AG04450 (cell line): ENCODE data around the gene ALOX15B. TPM values are rescaled to one million over a fixed set of nuclear protein-coding genes. Genes with fewer than 3 reads are reported as not detected.

Source experiments
- CTCF ChIA-PET: fragments of 300-600, 350-600 bp; formaldehyde crosslinking; extraction: SDS; loops from one replicate; lab custom pipeline; 2022; ENCODE audit warnings: antibody characterized with exemption, inconsistent platforms; lab: Charles Lee
- POLR2A ChIA-PET: fragments of 350-600 bp; formaldehyde crosslinking; extraction: SDS; loops from one replicate; lab custom pipeline; 2021; ENCODE audit warnings: antibody characterized with exemption, inconsistent platforms; lab: Yijun Ruan, JAX
- DNase-seq: peaks from one replicate; pipeline ENCODE4 v3.0.0-alpha.2; 2011; ENCODE audit warnings: low read depth, low spot score
- H3K27ac ChIP-seq: one replicate; pipeline ENCODE4 v1.5.1; 2012; ENCODE audit warnings: low read depth, low read length, control low read depth
- H3K27me3 ChIP-seq: one replicate; pipeline ENCODE4 v1.6.0; 2012; ENCODE audit warnings: low read length; ENCODE audit not compliant: control insufficient read depth, insufficient read depth
- H3K4me3 ChIP-seq: 2 replicates; pipeline ENCODE4 v1.5.1; 2011; ENCODE audit warnings: mild to moderate bottlenecking, low read depth, low read length, control low read depth
- H3K9me3 ChIP-seq: 2 replicates; pipeline ENCODE4 v1.5.1; 2012; ENCODE audit warnings: low read length; ENCODE audit not compliant: control insufficient read depth, insufficient read depth
- polyA plus RNA-seq: library from polyadenylated mRNA; depleted of rRNA; stranded (reverse); fragments of >200 nt; gene quantifications from 2 replicates; pipeline ENCODE4 v1.2.3, GENCODE V29; 2011
- TF ChIP-seq, protein P1 (sequence below): IDR thresholded peaks from 2 replicates; pipeline ENCODE4 v1.5.1; 2011; ENCODE audit warnings: low read depth, low read length, control low read depth, inconsistent platforms

ALOX15B gene
- polyA plus RNA-seq, 1 experiment: not detected

DNA sequence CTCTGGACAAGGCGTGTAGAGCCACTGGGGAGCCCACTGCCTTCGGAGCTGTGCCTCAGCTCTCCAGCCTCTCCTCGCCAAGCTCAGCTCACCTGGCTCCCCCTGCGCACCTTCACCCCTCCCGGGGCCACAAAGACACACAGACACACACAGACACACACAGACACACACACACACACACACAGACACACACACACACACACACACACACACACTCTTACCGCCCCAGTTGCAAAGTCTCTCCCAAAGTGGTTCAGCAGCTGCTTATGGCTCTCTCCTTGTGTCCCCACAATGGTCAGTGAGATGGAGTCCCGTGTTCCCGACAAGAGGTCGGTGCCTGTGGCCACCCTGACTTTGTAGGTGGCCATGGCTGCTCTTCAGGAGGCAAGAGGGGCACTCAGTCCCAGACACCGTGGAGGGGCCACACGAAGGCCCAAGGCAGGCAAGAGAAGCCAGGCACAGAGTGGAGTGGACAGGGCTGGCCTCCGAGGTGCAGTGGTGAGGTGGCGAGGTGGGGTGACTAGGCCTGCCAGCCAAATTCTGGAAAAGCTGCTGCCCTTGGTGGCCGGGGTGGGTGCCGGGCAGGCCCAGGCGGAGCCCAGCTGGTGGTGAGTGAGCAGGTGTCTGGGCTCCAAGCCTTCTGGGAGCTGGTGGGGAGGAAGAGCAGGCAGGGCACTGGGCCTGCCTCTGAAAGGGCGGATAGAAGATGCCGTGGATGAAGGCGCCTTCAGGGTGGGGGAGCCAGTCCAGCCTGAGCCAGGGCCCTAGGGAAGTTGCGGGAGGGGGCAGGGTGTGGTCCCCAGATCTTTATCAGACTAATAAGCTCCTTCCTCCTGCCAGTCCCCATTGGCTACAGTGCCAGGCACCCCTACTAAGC, 48.5 kb downstream of the ALOX15B start, which contains the start of gene ALOX12B:
Gene ALOX12B, minus strand, starts transcription at position 642 of the 877 bp plus-strand sequence. Its CDS starts 274 bp downstream, at position 368.
- Histone ChIP-seq H3K9me3 (no peaks in the 10 kb centered on the region), H3K4me3 (no peak within 1 kb of the TSS), H3K27me3 (peaks cover 52% of the 10 kb centered on the region), H3K27ac (no peak within 1 kb of the TSS)
- CTCF ChIA-PET: interaction anchor here (1.6 kb wide), 1 partner anchor 31 kb away, joined by 3 read pairs; the partner anchor contains the start of gene ALOXE3
- TF ChIP-seq, protein P1, sequence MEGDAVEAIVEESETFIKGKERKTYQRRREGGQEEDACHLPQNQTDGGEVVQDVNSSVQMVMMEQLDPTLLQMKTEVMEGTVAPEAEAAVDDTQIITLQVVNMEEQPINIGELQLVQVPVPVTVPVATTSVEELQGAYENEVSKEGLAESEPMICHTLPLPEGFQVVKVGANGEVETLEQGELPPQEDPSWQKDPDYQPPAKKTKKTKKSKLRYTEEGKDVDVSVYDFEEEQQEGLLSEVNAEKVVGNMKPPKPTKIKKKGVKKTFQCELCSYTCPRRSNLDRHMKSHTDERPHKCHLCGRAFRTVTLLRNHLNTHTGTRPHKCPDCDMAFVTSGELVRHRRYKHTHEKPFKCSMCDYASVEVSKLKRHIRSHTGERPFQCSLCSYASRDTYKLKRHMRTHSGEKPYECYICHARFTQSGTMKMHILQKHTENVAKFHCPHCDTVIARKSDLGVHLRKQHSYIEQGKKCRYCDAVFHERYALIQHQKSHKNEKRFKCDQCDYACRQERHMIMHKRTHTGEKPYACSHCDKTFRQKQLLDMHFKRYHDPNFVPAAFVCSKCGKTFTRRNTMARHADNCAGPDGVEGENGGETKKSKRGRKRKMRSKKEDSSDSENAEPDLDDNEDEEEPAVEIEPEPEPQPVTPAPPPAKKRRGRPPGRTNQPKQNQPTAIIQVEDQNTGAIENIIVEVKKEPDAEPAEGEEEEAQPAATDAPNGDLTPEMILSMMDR: no peak
- POLR2A ChIA-PET: interaction anchor here (0.6 kb wide), 1 partner anchor 1575 kb away, joined by 3 read pairs; no protein-coding TSS in a partner anchor
- no peak for DNase-seq

- H3K27ac ChIP-seq: no peak overlapping the region
- no peak for DNase-seq
- TF ChIP-seq, protein P1: no peak
- H3K9me3 ChIP-seq: no peaks in the 10 kb centered on the region
- H3K27me3 ChIP-seq: peaks cover 47% of the 10 kb centered on the region
- ChIA-PET CTCF (interaction anchor here (0.7 to 0.8 kb wide), 3 partner anchors 10 to 345 kb away, joined by 3 to 4 read pairs (median 3); no protein-coding TSS in a partner anchor), POLR2A (no interaction called here)
- no peak overlapping the region for H3K4me3 ChIP-seq
Measured at GRCh38 chr17:8087952-8088230, 49.0 kb downstream of the ALOX15B start.

DNA sequence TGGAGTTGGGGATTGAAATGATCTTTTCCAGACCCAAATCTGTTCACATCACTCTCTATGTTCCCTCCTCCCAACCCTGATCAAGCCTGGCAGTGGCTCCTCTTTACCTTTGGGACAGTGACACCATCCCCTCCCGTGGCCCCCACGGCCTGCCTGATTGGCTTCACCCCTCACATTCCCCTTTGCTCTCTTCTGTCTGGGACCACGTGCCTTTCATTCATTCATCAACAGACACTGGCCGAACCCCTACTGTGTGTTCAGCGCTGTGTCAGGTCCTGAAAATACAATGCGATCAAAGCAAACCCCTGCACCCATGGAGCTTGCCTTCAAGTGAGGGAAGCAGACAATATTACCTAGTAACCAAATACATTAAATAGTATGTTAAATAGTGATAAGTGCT, 50.9 kb downstream of the ALOX15B start:
- ChIA-PET CTCF (interaction anchor here (1.5 to 2.3 kb wide), 2 partner anchors 28 to 29 kb away, joined by 3 to 12 read pairs; partner anchors contain the start of gene ALOXE3), POLR2A (no interaction called here)
- DNase-seq: no peak
- TF ChIP-seq, protein P1: no peak
- no peak overlapping the region for H3K27ac ChIP-seq
- no peak overlapping the region for H3K4me3 ChIP-seq
- peaks cover 35% of the 10 kb centered on the region for H3K27me3 ChIP-seq
- H3K9me3 ChIP-seq: no peaks in the 10 kb centered on the region

DNA sequence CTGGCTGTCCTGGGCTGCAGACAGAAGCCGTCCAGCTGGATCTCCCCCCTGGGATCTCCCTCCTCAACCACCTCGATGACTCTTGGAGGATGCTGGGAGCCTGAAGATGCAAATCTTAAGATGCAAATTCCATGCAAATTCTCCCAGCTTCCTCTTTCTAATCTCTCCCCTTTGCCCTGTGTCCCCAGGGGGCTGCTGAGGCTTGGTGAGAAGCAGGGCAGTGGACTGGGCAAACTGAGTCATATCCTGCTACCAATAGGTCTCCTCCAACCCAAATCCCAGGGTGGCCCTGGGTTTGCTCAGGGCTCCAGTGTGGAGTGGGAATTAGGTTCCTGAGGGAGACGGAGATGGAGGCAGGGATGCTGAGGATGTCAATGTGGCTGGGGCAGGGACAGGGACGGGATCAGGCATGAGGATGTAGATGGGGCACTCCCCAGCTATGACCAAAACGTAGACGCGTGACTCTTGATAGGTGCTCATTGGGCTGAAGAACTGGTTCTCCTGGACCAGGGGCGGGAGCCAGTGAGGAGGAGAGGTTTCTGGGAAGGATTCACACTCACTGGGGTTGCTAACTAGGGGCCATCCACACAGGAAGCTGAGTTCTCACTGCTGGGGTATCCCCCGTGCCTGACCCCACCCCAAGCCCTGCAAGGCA, 52.3 kb downstream of the ALOX15B start:
- CTCF ChIA-PET: interaction anchor here (0.6 to 4.3 kb wide), 8 partner anchors 12 to 403 kb away, joined by 3 to 31 read pairs (median 4); partner anchors contain the start of gene ALOXE3
- DNase-seq: no peak
- POLR2A ChIA-PET: interaction anchor here (0.7 kb wide), 1 partner anchor 48 kb away, joined by 7 read pairs; no protein-coding TSS in a partner anchor
- Histone ChIP-seq H3K4me3 (no peak overlapping the region), H3K9me3 (no peaks in the 10 kb centered on the region), H3K27me3 (peaks cover 31% of the 10 kb centered on the region), H3K27ac (no peak overlapping the region)
- TF ChIP-seq, protein P1: no peak
